RKO (cell line): Measurements from ENCODE around the gene BRF1.
"Not testable (repeated sequence)": the region's sequence is repeated elsewhere in the genome, so short reads cannot be mapped to it uniquely, and the experiment has no call there.

Experiments used
- DNase-seq: peaks from one replicate; pipeline ENCODE4 v3.0.0-alpha.2; 2016; ENCODE audit warnings: low spot score

BRF1 gene

GRCh38 chr14:105315941-105316576 lies 15.3 kb upstream of the BRF1 start:
- DNase-seq, result no peak

- DNase-seq, result peak; percentile 27
Measured at GRCh38 chr14:105315211-105315721, 14.5 kb upstream of the BRF1 start.

DNA sequence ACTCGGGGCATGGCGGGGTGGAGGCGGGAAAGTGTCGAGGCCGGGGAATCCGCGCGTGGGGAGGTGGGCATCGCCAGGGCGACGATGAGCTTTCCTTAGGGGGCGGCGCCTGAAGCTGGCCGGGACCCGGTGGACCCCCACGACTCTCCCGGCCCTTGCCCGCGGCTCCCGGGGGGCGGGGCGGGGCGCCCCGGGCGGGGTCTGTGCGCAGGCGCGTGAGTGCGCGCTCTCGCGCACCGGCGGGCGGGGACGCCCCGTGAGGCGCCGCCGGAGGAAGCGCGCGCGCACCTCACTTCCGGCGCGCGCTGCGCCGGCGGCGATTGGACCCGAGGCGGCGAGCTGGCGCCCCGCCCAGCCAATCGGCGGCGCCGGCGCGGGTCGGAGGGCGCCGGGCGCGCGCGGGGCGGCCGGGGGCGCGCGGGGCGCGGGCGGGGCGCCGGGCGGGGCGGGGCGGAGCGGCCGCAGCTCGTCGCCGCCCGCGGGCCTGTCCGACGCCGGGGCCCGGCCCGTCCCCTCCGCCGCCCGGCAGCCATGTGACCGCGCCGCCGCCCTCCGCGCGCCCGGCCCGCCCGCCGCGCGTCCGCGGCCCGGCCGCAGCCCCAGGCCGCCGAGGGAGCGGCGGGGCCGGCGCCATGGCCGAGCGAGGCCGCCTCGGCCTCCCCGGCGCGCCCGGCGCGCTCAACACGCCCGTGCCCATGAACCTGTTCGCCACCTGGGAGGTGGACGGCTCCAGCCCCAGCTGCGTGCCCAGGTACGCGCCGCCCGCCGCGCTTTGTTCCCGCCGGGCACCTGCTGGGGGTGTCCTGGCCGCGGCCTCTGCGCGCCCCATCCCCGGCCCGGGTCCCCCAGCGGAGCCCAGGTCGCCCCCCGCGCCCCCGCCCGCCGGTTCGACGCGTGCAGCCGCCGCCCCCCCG lies 13.7 kb upstream of the BRF1 start, which contains the start of gene PACS2:
Gene PACS2 (plus strand): TSS at position 462 of the 914 bp plus-strand sequence. CDS start 171 bp downstream, at position 633.
- peak; percentile 84 for DNase-seq

GRCh38 chr14:105313381-105314286 lies 12.8 kb upstream of the BRF1 start:
- peak; percentile 23 for DNase-seq

DNA sequence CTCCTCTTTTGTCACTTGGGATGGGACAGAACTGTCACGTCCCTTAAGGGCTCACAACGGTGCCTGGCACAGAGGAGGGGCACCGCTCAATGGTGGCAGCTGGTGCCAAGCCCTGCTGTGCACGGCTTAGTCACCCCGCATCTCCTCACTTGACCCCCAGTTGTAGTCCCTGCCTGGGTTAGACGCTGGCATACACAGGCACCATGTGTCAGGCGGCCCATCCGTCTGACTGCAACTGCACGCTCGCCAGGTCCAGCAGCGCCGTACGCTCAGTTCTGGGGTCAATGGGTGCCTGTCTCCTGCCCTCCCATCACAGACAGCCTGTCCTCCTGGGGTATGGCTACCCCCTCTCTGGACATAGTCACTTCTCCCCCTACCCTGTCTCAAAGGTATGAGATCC lies 12.2 kb upstream of the BRF1 start:
- DNase-seq, result no peak

DNA sequence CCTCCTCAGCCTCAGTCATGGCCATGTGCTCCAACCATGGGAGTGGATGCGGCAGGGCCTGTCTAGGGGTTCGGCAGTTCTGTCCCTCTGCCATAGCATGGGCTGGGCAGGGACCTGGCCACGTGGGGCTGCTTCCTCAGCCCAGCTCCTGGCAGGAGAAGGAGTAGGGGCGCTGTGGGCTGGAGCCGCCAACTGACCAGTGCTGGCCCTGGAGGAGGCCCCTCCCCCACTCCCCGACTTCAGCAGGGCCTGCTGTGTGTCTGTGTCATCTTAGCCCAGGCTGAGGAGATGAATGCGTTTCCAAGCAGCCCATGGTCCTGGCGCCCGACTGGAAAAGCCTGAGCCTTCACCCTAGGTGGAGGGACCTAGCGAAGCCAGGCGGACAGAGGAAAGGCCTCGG lies 11.0 kb upstream of the BRF1 start:
- DNase-seq, result no peak

DNA sequence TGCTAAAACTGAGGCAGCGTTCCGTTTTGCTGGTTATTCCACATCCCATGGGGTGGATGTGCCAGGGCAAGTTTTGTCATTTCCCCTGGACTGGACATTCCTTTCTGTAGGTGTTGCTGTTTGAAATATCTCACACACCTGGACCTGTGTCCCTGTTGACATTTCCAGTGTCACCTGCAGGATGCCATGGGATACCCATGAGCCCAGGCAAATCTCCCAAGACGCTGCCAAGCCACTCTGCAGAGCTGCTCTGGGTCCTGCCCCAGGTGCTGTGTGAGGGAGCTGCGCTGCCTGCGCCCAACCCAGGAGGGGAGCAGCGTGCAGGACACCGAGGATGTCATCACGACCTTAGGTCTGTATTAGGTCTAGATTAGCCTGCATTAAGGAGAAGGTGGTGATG lies 8.6 kb upstream of the BRF1 start:
- no peak for DNase-seq

DNA sequence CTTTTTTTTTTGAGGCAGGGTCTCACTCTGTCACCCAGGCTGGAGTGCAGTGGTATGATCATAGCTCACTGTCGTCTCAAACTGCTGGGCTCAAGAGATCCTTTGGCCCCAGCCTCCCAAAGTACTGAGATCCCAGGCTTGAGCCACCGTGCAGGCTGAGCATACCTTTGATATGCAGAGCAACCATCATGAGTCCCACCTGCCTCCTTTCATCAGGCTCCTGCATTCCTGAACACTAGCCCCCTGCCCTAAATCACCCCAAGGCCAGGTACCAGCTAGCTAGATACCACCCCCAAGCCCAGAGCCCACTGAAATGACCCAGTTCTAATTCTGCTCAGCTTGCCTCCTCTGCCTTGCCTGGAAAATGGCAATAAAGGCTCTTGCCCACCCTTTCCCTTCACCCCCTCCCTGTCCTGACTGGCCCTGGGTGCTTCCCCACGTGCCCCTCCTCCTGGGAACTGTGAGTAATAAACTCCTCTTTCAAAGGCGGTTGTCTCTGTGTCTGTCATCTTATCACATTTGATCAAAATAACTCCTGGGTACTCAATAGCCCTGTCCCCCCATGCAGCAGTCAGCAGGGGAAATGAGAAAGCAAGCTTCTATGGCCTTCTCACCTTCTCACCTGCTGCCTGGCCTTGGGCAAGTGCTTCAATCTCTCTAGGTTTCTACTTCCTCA lies 6.4 kb upstream of the BRF1 start:
- no peak for DNase-seq

DNA sequence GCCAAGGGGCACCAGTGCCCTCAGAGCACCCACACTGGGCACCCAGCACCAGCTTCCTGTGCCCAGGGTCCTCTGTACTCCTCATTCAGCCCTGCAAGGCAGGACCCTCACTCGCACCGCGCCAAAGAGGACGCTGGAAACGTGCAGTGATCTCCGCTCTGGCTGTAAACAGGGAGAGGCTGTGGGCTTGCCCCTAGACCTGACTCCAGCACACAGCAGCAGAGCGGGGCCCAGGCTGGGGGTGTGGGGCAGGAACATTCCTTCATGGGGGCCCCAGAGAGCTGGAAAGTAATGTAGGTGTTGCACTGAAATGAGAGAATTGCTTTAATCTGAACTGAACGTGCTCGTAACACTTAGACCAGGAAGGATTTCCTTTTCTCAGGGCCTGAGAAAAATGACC lies 5.0 kb upstream of the BRF1 start:
- DNase-seq, result no peak

- no peak for DNase-seq
Measured at GRCh38 chr14:105305345-105305744, 4.5 kb upstream of the BRF1 start.

GRCh38 chr14:105304565-105304964 lies 3.8 kb upstream of the BRF1 start:
- no peak for DNase-seq

DNA sequence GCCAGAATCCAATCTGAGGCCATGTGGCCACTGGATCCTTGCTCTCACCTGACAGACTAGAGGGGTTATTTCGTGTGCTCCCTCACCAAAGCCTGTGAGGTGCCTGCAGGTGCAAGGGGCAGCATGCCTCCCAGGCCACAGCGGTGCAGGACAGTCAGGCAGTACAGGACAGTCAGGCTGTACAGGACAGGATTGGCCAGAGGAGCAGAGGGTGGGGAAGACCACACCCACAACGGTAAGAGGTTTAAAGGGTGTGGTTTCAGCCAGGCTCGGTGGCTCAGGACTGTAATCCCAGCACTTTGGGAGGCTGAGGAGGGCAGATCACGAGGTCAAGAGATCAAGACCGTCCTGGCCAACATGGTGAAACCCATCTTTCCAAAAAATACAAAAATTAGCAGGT lies 3.1 kb upstream of the BRF1 start:
- DNase-seq, result no peak

- not testable (repeated sequence) for DNase-seq
Measured at GRCh38 chr14:105301915-105302249, 1.1 kb upstream of the BRF1 start.

DNA sequence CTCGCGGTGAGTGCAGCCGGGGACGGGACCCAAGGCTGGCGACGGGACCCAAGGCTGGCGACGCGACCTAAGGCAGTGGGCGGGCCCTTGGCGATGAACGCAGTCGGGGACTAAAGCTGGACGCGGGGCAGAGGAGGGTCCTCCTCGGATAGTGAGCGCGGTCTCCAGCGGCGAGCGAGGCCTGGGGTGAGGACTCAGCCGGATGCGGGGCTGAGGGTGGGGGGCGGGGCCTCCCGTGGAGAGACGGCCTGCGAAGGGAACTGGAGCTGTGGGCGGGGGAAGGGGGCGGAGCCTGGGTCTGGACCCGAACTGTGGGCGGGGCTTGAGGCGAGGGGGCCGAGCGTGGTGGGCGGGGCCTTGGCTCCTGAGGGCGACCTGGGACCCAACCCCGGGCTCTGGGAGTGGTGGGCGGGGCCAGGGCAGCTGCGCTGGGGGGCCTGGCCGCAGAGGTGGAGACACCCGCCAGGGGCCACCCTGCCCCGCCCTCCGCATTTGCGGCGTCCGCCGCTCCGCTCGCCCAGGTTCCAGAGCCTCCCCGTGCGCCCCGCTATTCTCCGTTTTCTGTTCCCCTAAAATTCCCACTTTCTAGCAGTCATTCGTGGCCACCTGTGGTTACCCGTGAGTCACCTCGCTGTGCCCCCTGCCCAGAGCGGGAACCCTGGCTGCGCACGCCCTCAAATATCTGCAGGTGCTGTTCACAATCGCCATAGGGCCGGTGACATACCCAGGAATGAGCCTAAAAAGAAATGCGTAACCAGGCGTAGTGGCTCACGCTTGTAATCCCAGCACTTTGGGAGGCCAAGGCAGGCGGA lies 508 bp upstream of the BRF1 start:
- DNase-seq, result peak; percentile 93

- peak; percentile 33 for DNase-seq
Measured at GRCh38 chr14:105299654-105300541, 903 bp downstream of the BRF1 start.

DNA sequence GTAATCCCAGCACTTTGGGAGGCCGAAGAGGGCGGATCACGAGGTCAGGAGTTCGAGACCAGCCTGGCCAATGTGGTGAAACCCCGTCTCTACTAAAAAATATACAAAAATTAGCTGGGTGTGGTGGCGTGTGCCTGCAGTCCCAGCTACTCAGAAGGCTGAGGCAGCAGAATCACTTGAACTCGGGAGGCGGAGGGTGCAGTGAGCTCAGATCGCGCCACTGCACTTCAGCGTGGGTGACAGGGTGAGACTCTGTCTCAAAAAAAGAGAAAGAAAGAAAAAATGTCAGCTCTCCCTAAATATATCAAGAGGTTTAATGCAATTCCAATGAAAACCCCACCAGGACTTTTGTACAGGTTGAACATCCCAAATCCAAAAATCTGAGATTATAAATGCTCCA lies 3.5 kb downstream of the BRF1 start:
- DNase-seq, result not testable (repeated sequence)

DNA sequence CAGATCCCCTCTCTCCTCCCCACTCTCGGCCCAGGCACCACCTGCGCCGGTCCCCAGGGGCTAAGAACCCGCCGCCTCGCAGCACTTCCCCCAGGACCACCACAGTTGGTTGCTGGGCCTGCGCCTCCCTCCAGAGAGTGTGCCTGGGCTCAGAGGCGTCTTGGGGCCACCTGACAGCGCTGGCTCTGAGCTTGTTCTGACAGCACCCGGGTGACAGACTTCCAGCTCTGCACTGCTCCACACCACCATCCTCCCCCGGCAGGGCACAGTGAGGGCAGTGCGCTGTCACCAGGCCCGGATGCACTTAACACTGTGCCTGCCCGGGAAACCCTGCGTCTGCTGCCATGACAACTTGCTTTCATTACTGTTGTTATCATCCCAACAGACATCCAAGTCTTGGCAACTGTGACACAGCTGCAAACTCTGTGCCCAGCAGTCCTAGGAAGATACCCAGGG lies 6.6 kb downstream of the BRF1 start:
- DNase-seq, result no peak

GRCh38 chr14:105292826-105293711 lies 7.7 kb downstream of the BRF1 start:
- DNase-seq, result no peak
